ENCODE data around the gene ARPP21. TPM values are rescaled to one million over a fixed set of nuclear protein-coding genes. Genes with fewer than 3 reads are reported as not detected.

Gene ARPP21
- total RNA-seq, 1 donor from 2014 or later = 3.5 TPM

DNA sequence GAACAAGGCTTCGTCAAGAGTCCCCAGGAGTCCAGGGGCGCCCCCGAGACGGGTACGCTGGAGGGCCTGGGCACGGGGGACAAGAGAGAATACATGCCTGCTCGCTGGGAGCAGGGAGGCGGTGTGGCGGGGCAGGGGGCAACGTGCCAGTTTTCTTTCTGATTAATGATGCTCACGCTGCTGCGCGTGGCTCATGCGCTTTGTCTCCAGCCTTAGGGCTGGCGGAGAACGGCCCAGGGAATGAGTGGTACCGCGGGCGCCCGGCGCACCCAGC is 408 bp upstream of the ARPP21 start:
- H3K36me3 Mint-ChIP-seq = no peaks in the 10 kb centered on the region
- no peak for DNase-seq (ENCODE audit: extremely low spot score, unreplicated experiment)
- H3K27me3 Mint-ChIP-seq = peaks cover 78% of the 10 kb centered on the region
- TF ChIP-seq CTCF (conservative IDR thresholded peaks at IDR 0.05) = no peak
- peaks cover 8% of the 10 kb centered on the region for H3K4me1 Mint-ChIP-seq (ENCODE audit: unreplicated experiment)
- peak overlapping the region; percentile 82 for H3K4me3 Mint-ChIP-seq
- no peaks in the 10 kb centered on the region for H3K9me3 Mint-ChIP-seq
- no peak overlapping the region for H3K27ac Mint-ChIP-seq

DNA sequence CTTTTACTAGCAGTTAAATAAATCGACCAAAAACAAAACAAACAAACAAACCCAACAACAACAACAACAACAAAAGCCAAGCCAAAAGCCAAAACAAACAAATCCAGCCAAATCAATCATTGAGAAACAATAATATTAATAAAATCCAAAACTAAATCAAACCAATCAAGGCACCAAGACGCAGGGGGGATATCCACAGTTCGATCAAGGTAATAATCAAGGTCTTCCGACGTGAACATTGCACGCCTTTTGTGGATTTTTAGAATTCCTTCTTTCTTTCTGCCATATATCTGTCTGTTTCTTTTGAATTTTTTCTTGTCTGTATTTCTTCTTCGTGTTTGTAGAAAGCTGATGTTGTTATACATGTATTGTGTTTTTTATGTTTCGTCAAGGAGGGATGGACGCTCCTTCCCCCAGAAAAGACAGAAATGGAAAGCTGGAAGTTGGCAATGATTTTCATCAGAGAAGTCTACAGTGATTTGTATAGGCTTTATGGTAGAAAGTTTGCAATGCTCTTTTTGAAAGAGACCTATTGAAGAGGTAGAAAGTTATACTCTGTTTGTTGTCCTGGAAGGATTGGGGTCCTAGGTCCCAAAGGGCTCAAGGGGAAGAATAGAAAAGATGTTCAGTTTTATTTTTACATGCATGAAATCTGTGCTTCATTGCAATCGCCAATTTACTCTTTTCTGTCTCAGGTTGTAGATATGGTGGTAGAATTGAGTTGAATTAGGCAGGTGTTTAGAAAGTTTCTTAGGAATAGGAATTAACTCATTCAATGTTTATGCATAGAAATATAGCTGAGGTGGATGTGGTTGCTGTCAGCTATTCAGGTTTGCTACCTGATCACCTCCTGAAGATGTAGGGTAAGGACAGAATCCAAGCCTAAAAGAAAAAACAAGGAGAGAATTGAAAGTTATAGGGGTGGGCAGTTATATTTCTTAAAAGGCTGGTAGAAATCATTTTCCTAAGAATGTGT is 1.2 kb downstream of the ARPP21 start:
- no peak for TF ChIP-seq CTCF (conservative IDR thresholded peaks at IDR 0.05)
- peaks cover 82% of the 10 kb centered on the region for H3K27me3 Mint-ChIP-seq

GRCh38 chr3:35641331-35641730 is 2.0 kb downstream of the ARPP21 start:
- Mint-ChIP-seq H3K9me3 (no peaks in the 10 kb centered on the region), H3K36me3 (no peaks in the 10 kb centered on the region), H3K27ac (no peak overlapping the region), H3K27me3 (peaks cover 83% of the 10 kb centered on the region), H3K4me1 (ENCODE audit: unreplicated experiment) (peaks cover 8% of the 10 kb centered on the region), H3K4me3 (peak overlapping the region; percentile 96)
- TF ChIP-seq CTCF (conservative IDR thresholded peaks at IDR 0.05) = no peak
- no peak for DNase-seq (ENCODE audit: extremely low spot score, unreplicated experiment)

More for the DNA sequence above, 1.2 kb downstream of the ARPP21 start:
- no peak for DNase-seq (ENCODE audit: extremely low spot score, unreplicated experiment)
- Mint-ChIP-seq H3K4me3 (peak overlapping the region; percentile 96), H3K36me3 (no peaks in the 10 kb centered on the region), H3K4me1 (ENCODE audit: unreplicated experiment) (peaks cover 8% of the 10 kb centered on the region), H3K27ac (no peak overlapping the region), H3K9me3 (no peaks in the 10 kb centered on the region)

- H3K36me3 Mint-ChIP-seq = no peaks in the 10 kb centered on the region
- DNase-seq (ENCODE audit: extremely low spot score, unreplicated experiment) = no peak
- no peak overlapping the region for H3K27ac Mint-ChIP-seq
- peaks cover 80% of the 10 kb centered on the region for H3K27me3 Mint-ChIP-seq
- peak overlapping the region; percentile 35 for H3K4me3 Mint-ChIP-seq
- no peak for TF ChIP-seq CTCF (conservative IDR thresholded peaks at IDR 0.05)
- H3K4me1 Mint-ChIP-seq (ENCODE audit: unreplicated experiment) = peaks cover 8% of the 10 kb centered on the region
- no peaks in the 10 kb centered on the region for H3K9me3 Mint-ChIP-seq
Measured at GRCh38 chr3:35641920-35642527, 2.7 kb downstream of the ARPP21 start.

DNA sequence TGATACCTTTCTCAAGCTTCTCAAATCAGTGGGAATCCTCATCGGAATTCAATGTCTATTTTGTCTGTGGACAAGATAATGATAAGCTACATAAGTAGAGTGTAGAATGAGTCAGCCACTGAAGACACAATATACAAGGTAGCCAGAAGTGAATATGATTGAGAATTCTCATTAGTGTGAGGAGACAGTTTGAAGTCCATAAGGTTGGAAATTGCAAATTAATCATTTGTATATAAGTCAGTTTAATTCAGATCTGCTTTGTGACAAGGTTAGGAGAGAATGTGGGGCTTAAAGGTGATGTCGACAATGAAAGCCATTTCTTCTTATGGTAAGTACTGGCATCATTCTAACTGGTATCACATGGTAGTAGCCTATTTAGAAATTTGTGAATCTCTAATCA is 4.2 kb downstream of the ARPP21 start:
- H3K4me1 Mint-ChIP-seq (ENCODE audit: unreplicated experiment) = peaks cover 8% of the 10 kb centered on the region
- H3K9me3 Mint-ChIP-seq = no peaks in the 10 kb centered on the region
- no peak overlapping the region for H3K4me3 Mint-ChIP-seq
- no peaks in the 10 kb centered on the region for H3K36me3 Mint-ChIP-seq
- TF ChIP-seq CTCF (conservative IDR thresholded peaks at IDR 0.05) = no peak
- no peak overlapping the region for H3K27ac Mint-ChIP-seq
- peaks cover 66% of the 10 kb centered on the region for H3K27me3 Mint-ChIP-seq
- no peak for DNase-seq (ENCODE audit: extremely low spot score, unreplicated experiment)

All from type B pancreatic cell (in vitro differentiated cells).